ENCODE data around the gene GALNT9. TPM values are rescaled to one million over a fixed set of nuclear protein-coding genes. Genes with fewer than 3 reads are reported as not detected.

GALNT9 gene
- total RNA-seq, 2 experiments from 2014 or later, result not detected

- no peak for DNase-seq
- intact Hi-C loops (cut with DNase I, micrococcal nuclease), result no loop called here
- TF ChIP-seq, protein P1, sequence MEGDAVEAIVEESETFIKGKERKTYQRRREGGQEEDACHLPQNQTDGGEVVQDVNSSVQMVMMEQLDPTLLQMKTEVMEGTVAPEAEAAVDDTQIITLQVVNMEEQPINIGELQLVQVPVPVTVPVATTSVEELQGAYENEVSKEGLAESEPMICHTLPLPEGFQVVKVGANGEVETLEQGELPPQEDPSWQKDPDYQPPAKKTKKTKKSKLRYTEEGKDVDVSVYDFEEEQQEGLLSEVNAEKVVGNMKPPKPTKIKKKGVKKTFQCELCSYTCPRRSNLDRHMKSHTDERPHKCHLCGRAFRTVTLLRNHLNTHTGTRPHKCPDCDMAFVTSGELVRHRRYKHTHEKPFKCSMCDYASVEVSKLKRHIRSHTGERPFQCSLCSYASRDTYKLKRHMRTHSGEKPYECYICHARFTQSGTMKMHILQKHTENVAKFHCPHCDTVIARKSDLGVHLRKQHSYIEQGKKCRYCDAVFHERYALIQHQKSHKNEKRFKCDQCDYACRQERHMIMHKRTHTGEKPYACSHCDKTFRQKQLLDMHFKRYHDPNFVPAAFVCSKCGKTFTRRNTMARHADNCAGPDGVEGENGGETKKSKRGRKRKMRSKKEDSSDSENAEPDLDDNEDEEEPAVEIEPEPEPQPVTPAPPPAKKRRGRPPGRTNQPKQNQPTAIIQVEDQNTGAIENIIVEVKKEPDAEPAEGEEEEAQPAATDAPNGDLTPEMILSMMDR (IDR thresholded peaks at IDR 0.05), result no peak
- H3K36me3 Mint-ChIP-seq (ENCODE audit: low read depth), result no peaks in the 10 kb centered on the region
- ChIA-PET CTCF (no interaction called here), POLR2A (no interaction called here)
- Histone ChIP-seq H3K36me3 (ENCODE audit: insufficient read depth, low read length) (no peaks in the 10 kb centered on the region), H3K27ac (ENCODE audit: low read depth in 1 of 2, low read length in 2 of 2) (no peak overlapping the region), H3K4me1 (ENCODE audit: insufficient read depth, low read length) (no peaks in the 10 kb centered on the region), H3K4me3 (ENCODE audit: low read length) (no peak overlapping the region), H3K27me3 (ENCODE audit: control insufficient read depth in 1 of 2, insufficient read depth in 2 of 2, low read length in 2 of 2) (peaks cover 0 to 5% of the 10 kb centered on the region in 2 experiments), H3K9me3 (ENCODE audit: control insufficient read depth in 1 of 2, insufficient read depth in 1 of 2, low read length in 2 of 2) (peaks cover 2 to 39% of the 10 kb centered on the region in 2 experiments)
- H3K27ac Mint-ChIP-seq, result no peak overlapping the region
- peaks cover 3% of the 10 kb centered on the region for H3K9me3 Mint-ChIP-seq
- peaks cover 12% of the 10 kb centered on the region for H3K27me3 Mint-ChIP-seq
- no peaks in the 10 kb centered on the region for H3K4me1 Mint-ChIP-seq (ENCODE audit: low read depth)
- no peak overlapping the region for H3K4me3 Mint-ChIP-seq
- no peak for ATAC-seq (ENCODE audit: poor library complexity)
Observed at GRCh38 chr12:132316497-132317232, 12.7 kb downstream of the GALNT9 start.

DNA sequence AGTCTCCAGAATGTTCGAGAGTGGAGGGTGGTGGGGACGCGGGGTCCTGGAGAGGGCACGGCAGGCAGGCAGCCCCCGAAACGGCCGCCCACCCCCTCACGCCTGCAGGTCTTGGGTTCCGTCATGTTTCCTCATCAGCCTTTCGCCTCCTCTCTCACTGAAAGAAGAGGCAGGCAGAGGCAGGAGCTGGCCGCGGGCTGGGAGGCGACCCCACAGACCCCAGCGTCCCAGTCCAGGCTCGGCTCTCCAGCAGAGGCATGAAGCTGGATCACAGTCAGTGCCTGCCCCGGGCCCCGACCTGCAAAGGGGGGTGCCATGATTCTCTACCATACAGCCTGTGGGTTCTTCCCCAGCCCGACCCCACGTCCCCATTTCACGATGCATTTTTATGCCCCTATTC is 13.4 kb downstream of the GALNT9 start:
- H3K4me3 ChIP-seq (ENCODE audit: low read length), result no peak overlapping the region
- ChIA-PET CTCF (no interaction called here), POLR2A (no interaction called here)
- Mint-ChIP-seq H3K9me3 (peaks cover 3% of the 10 kb centered on the region), H3K4me1 (ENCODE audit: low read depth) (no peaks in the 10 kb centered on the region), H3K27ac (no peak overlapping the region), H3K36me3 (ENCODE audit: low read depth) (no peaks in the 10 kb centered on the region), H3K4me3 (no peak overlapping the region), H3K27me3 (peaks cover 12% of the 10 kb centered on the region)
- no peak overlapping the region for H3K27ac ChIP-seq (ENCODE audit: low read depth in 1 of 2, low read length in 2 of 2)
- H3K9me3 ChIP-seq (ENCODE audit: control insufficient read depth in 1 of 2, insufficient read depth in 1 of 2, low read length in 2 of 2), result peaks cover 9 to 46% of the 10 kb centered on the region in 2 experiments
- TF ChIP-seq, protein P1 (IDR thresholded peaks at IDR 0.05), result no peak
- no peak for DNase-seq
- no peaks in the 10 kb centered on the region for H3K4me1 ChIP-seq (ENCODE audit: insufficient read depth, low read length)
- intact Hi-C loops (cut with DNase I, micrococcal nuclease), result no loop called here
- no peaks in the 10 kb centered on the region for H3K36me3 ChIP-seq (ENCODE audit: insufficient read depth, low read length)
- peaks cover 0 to 5% of the 10 kb centered on the region in 2 experiments for H3K27me3 ChIP-seq (ENCODE audit: control insufficient read depth in 1 of 2, insufficient read depth in 2 of 2, low read length in 2 of 2)
- no peak for ATAC-seq (ENCODE audit: poor library complexity)

DNA sequence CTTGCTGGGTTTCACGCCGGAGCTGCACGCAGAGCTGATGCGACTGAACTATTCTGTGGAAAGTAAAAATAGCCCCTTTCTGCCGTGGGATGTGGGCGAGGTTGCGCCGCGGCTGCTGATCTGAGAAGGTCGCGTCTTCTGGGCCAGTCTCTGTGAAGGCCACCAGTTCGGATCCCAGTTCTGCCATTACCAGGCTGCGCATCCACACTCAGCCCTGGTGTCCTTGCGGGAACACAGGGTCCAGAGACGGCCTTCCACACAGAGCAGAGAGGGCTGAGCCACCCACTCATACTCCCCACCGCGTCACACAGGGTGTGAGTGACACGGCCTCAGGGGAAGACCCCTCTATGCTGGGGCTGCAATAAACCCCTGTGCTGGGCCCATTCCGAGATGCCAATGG is 13.9 kb downstream of the GALNT9 start:
- ATAC-seq (ENCODE audit: poor library complexity), result no peak
- TF ChIP-seq, protein P1 (IDR thresholded peaks at IDR 0.05), result no peak
- CTCF ChIA-PET, result no interaction called here

More for the DNA sequence above, 13.9 kb downstream of the GALNT9 start:
- no peak for DNase-seq
- POLR2A ChIA-PET, result no interaction called here
- Histone ChIP-seq H3K36me3 (ENCODE audit: insufficient read depth, low read length) (no peaks in the 10 kb centered on the region), H3K9me3 (ENCODE audit: control insufficient read depth in 1 of 2, insufficient read depth in 1 of 2, low read length in 2 of 2) (peaks cover 10 to 50% of the 10 kb centered on the region in 2 experiments), H3K4me1 (ENCODE audit: insufficient read depth, low read length) (no peaks in the 10 kb centered on the region), H3K27me3 (ENCODE audit: control insufficient read depth in 1 of 2, insufficient read depth in 2 of 2, low read length in 2 of 2) (peaks cover 0 to 5% of the 10 kb centered on the region in 2 experiments), H3K27ac (ENCODE audit: low read depth in 1 of 2, low read length in 2 of 2) (no peak overlapping the region), H3K4me3 (ENCODE audit: low read length) (no peak overlapping the region)
- H3K4me1 Mint-ChIP-seq (ENCODE audit: low read depth), result no peaks in the 10 kb centered on the region
- H3K9me3 Mint-ChIP-seq, result peaks cover 3% of the 10 kb centered on the region
- H3K27me3 Mint-ChIP-seq, result peaks cover 12% of the 10 kb centered on the region
- no peaks in the 10 kb centered on the region for H3K36me3 Mint-ChIP-seq (ENCODE audit: low read depth)
- no peak overlapping the region for H3K4me3 Mint-ChIP-seq
- H3K27ac Mint-ChIP-seq, result no peak overlapping the region
- intact Hi-C loops (cut with DNase I, micrococcal nuclease), result no loop called here

Data from CD4-positive, alpha-beta T cell (primary cell).